TTC549 (cell line): ENCODE measurements around the gene TBPL1.
"Not testable (repeated sequence)": the region's sequence is repeated elsewhere in the genome, so short reads cannot be mapped to it uniquely, and the experiment has no call there.

ENCODE experiments used
- FAIRE-seq: peaks from 2 replicates; lab custom pipeline; 2012; peaks lifted over from hg19 to GRCh38; lab: Jason Lieb, UNC

The TBPL1 gene

DNA sequence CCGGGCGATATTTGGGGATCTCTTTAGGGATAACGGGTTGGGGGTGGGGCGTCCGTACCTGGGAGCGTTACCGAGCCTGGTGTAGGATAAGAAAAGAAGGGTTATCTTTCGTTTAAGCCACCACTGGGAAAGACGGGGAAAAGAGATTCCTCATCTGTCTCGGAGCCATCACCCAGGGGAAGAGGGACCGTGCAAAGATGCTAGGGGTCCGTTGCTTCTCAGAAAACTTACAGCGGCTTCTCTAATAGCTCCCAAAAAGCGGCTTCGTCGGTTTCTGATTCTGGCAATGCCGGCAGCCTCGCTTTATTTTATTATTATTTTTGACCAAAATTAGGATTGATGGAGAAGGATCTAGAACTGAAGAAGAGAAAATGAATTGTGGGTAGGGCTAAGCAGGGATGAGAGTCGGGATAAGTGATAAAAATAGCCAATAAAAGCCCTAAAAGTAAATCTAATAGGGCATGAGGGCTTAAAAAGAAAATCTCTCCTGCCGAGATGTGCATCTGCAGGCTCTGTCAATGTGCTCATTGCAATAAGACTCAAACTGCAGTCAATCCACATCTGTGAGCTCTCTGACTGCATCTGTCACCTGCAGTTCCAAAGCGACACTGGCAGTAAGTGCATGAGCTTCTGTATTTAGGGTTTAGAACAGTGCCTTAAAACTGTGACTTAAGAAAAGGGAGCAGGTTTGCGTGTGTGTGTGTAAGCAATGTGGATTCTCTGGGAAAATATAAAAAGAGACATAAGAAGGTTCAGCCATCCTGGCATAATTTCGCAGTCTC is 801 bp downstream of the TBPL1 start:
- no peak for FAIRE-seq

DNA sequence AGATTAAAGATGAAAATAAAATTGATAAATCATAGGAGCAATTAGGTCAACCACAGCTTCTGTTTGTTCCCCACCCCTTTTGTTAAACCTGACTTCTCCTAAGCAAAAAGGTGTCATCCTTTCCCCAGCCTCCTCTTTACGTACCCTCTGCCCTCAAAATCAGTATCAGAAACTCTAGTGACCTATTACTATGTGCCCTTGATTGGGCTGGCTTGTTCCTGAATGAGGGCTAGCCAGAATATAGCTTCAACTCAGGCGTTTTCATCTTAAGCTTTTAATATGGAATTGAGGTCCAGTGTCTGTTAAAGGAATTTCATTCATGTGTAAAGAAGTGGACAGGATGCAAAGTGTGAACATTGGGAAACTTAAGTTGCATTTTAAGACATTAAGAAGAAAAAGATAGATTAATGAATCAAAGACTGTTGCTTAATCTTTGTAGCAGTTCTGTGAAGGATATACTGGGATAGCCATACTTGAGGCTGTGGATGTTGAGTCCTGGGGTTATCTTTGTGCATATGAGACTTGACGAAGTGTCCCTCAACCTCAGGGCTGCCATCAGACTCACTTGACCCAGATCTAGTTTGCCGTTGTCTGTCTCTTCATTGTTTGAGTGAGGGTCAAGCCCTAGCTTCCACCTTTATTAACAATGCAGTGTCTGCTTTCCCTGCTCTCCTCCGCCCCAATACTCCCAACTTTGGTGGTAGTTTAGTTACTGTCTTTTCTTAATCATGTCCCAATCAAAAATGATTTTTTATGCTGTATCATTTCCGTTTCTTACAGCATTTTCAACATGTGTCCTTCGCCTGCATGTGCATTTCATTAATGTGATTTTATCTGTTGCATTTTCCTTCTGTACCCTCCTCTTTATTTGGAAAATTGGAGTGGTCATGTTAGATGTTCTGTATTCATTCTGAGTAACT is 1.9 kb downstream of the TBPL1 start:
- no peak for FAIRE-seq

GRCh38 chr6:133955582-133956415 is 2.8 kb downstream of the TBPL1 start:
- no peak for FAIRE-seq

GRCh38 chr6:133956416-133957049 is 3.5 kb downstream of the TBPL1 start:
- FAIRE-seq: no peak

GRCh38 chr6:133957227-133957626 is 4.2 kb downstream of the TBPL1 start:
- FAIRE-seq: no peak

GRCh38 chr6:133957780-133958242 is 4.8 kb downstream of the TBPL1 start:
- no peak for FAIRE-seq

- no peak for FAIRE-seq
Observed at GRCh38 chr6:133958791-133959190, 5.8 kb downstream of the TBPL1 start.

DNA sequence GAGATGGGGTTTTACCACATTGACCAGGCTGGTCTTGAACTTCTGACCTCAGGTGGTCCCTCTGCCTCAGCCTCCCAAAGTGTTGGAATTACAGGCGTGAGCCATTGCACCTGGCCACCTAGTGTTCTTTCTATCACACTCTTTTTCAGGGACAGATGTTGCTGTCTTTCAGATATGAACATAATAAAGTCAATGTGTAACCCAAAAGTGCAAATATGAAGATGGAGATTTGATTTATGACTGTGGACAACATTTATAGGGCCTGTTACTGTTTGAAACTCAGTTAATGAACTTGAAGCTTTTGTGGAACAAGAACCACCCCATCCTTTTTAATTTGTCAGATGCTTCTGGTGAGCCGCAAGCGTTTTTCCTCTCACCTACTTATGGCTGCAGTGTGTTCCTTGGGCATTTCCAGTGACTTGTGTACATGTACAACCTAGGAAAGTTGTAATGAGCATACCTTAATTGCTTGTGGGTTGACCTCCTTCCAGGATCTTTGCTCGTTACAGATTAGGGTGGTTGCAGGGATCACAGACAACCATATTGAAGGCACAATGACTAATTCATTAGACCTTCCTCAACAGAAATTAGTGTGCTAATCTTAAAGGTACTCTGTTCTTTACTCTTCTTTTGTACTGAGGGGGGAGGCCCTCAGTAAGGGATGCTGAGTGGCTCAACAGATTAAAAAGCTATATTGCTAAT is 6.8 kb downstream of the TBPL1 start:
- FAIRE-seq: no peak

GRCh38 chr6:133961831-133962230 is 8.8 kb downstream of the TBPL1 start:
- FAIRE-seq: no peak

DNA sequence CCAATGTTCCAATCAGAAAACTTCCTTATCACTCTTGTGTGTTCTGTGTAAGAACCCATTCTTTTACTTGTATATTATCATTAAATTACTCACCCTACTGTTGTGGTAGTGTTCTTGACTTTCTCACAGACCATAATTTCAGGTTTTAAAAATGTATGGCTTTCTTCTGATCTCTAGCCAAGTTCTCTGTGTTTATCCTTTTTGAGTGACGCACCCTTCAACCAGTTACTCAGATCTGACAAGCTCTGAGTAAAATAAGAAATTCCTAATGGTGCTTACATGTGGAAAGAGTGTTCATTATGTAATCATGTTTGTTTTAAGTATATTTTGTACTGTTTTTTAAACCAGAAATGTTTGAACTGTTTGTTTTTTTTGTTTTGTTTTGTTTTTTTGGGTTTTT is 11.0 kb downstream of the TBPL1 start:
- no peak for FAIRE-seq

DNA sequence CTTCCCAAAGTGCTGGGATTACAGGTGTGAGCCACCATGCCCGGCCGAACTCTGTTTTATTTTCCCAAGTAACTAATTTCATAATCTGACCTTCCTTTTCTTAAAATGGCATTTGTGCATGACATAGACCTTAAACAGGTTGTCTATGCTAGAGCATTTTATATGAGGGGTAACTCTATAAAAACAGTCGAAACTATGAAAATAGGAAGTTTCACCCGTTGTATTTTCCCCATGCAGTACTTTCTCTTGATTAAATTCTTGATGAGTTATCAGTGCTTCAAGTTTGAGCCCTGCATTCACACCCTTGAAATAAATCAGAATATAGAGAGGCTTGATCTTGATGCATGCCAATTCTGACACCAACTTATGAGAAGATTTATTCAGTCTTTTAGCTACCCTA is 11.7 kb downstream of the TBPL1 start:
- FAIRE-seq: no peak

- no peak for FAIRE-seq
Observed at GRCh38 chr6:133965817-133966360, 12.9 kb downstream of the TBPL1 start.

DNA sequence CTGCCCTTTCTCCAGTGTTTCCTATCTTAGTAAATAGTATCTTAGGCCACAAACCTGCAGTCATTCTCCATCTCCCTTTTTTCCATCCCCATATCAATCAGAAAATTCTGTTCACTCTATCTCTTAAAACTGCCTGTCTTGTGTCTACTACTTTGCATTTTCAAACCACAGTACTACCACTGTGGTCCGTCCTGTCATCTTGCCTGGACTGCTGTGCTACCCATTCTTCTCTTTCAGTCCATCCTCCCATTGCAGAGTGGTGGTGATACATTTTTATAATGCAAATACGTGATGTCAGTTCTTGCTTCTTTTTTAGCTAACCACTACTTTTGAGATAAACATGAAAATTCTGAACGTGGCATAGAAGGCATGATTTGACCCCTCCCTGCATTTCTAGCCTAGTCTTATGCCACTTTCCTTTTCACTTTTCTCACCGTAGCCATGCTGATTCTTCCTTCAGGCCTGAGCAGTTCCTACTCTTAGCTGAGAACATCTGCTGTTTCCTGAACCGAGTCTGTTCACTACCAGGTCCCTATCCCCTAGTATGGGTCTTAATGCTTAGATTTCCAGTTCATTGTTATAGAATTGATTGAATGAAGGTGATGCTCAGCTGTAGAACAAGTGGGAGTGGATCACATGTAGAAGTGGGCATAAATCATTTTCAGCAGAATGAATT is 13.8 kb downstream of the TBPL1 start:
- no peak for FAIRE-seq

DNA sequence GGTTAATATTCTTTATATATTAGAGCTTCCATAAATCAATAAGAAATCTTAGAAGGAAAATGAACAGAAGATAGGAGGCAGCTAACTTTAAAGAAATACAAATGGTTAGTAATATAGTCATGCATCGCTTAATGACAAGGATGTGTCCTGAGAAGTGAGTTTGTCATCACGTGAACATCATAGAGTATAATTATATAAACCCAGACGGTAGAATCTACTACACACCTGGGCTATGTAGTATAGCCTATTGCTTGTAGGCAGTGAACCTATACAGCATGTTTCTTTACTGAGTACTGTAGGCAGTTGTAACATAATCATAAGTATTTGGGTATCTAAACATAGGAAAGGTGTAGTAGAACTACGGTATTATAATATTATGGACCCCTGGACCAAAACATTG is 14.3 kb downstream of the TBPL1 start:
- FAIRE-seq: no peak

DNA sequence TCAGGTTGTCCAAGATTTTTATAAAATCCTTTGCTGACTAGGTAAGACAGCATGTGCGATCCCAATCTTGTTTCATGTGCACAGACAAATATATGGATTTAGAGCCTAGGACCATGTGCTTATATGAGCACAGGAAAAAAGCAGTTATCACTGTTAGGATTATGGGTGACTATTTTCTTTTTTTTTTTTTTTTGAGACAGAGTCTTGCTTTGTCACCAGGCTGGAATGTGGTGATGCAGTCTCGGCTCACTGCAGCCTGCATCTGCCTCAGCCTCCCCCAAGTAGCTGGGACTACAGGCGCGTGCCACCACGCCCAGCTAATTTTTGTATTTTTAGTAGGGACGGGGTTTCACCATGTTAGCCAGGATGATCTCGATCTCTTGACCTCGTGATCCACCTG is 14.8 kb downstream of the TBPL1 start:
- not testable (repeated sequence) for FAIRE-seq

DNA sequence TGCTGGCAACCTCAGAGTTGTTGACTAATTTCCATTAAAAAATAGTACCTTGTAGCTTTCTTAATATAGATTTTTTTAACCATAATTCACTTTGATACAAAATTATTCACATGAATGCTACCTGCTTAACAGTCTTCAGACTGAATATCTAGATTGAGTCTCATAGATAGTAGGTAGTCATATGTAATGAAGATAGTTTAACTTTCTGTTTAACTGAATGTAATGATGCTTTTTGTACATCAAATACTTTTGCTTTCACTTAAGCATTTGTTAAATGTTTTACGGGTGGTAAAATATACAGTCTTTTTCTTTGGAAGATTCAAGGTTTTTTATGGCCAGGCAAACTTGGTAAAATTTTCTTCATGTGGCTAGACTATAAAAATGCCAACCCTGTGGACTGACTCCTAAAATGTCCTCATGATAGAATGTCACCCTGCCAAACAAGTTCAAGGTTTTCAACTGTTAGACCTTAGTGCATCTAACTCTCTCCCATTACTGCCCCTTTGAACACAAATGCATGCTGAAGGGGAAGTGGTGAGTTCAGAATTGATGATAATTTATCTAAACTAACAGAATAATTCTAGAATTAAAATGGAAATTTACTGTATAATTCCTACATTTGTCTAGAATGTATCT is 16.4 kb downstream of the TBPL1 start:
- no peak for FAIRE-seq

DNA sequence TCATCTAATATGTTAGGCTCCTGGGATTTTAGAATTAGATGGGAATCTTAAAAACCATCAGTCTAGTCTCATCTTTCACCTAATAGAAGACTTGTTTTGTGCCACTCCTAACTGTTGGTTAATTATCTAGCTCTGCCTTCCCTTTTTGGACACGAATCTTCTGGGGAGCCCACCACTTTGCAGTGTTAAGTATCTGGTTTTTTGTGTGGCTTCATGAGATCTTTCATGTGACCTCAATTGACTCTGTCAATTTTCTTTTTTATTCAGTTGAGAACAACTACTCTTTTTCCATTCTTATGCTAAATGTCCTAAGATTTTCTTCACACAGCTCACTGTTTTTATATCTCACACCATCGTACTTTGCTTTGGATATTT is 16.9 kb downstream of the TBPL1 start:
- FAIRE-seq: no peak

- FAIRE-seq: no peak
Observed at GRCh38 chr6:133971861-133972260, 18.8 kb downstream of the TBPL1 start.

- no peak for FAIRE-seq
Observed at GRCh38 chr6:133972388-133972787, 19.4 kb downstream of the TBPL1 start.
